GM18507 (cell line): ENCODE data around the gene UBTF.

ENCODE experiments used
- DNase-seq: peaks from one replicate; pipeline ENCODE4 v3.0.0; 2011; ENCODE audit warnings: low read depth; ENCODE audit not compliant: insufficient read length; ENCODE audit errors: extremely low spot score
- FAIRE-seq: peaks from 2 replicates; lab custom pipeline; 2011; peaks lifted over from hg19 to GRCh38; lab: Jason Lieb, UNC

Gene UBTF

GRCh38 chr17:44178133-44178532, 41.3 kb downstream of the UBTF start:
- no peak for FAIRE-seq
- no peak for DNase-seq

- FAIRE-seq: no peak
Measured at GRCh38 chr17:44177640-44178039, 41.8 kb downstream of the UBTF start.

GRCh38 chr17:44176671-44177501, 42.6 kb downstream of the UBTF start:
- FAIRE-seq (no peak), DNase-seq (no peak)

More at GRCh38 chr17:44177640-44178039, 41.8 kb downstream of the UBTF start:
- DNase-seq: no peak

- FAIRE-seq: no peak
- DNase-seq: no peak
Measured at GRCh38 chr17:44176257-44176656, 43.2 kb downstream of the UBTF start.

GRCh38 chr17:44174427-44174826, 45.0 kb downstream of the UBTF start:
- no peak for FAIRE-seq
- DNase-seq: no peak

- no peak for DNase-seq
- no peak for FAIRE-seq
Measured at GRCh38 chr17:44171931-44172455, 47.5 kb downstream of the UBTF start.

GRCh38 chr17:44170499-44171201, 48.8 kb downstream of the UBTF start, which contains the start of gene ASB16:
TSS of gene ASB16 (plus strand) at chr17:44170704. CDS start at chr17:44170790, 86 bp downstream.
- DNase-seq (no peak), FAIRE-seq (no peak)

- FAIRE-seq: no peak
Measured at GRCh38 chr17:44170135-44170498, 49.4 kb downstream of the UBTF start.

GRCh38 chr17:44167181-44167861, 52.2 kb downstream of the UBTF start:
- no peak for FAIRE-seq

More at GRCh38 chr17:44170135-44170498, 49.4 kb downstream of the UBTF start:
- DNase-seq: no peak

GRCh38 chr17:44164476-44164875, 55.0 kb downstream of the UBTF start:
- no peak for DNase-seq
- no peak for FAIRE-seq

More at GRCh38 chr17:44167181-44167861, 52.2 kb downstream of the UBTF start:
- no peak for DNase-seq

- DNase-seq: no peak
Measured at GRCh38 chr17:44159519-44160210, 59.8 kb downstream of the UBTF start.

GRCh38 chr17:44155488-44155887, 64.0 kb downstream of the UBTF start:
- DNase-seq (no peak), FAIRE-seq (no peak)

More at GRCh38 chr17:44159519-44160210, 59.8 kb downstream of the UBTF start:
- no peak for FAIRE-seq
